Activated naive CD4-positive, alpha-beta T cell treated with anti-CD3 and anti-CD28 coated beads, Interleukin-2, amount 50 U/mL, for 16 hours (primary cell): ENCODE results near the gene HSPB2.
"Not testable (repeated sequence)": the region's sequence is repeated elsewhere in the genome, so short reads cannot be mapped to it uniquely, and the experiment has no call there.

ENCODE experiments used
- DNase-seq: peaks from one replicate; pipeline ENCODE4 v3.0.0-alpha.2; 2020

HSPB2 gene, protein sequence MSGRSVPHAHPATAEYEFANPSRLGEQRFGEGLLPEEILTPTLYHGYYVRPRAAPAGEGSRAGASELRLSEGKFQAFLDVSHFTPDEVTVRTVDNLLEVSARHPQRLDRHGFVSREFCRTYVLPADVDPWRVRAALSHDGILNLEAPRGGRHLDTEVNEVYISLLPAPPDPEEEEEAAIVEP

GRCh38 chr11:111912535-111912934 is at the start of gene HSPB2:
Gene HSPB2, plus strand, starts transcription at chr11:111912734. Its CDS starts 96 bp downstream, at chr11:111912830.
- no peak for DNase-seq

- no peak for DNase-seq
Measured at GRCh38 chr11:111870113-111870512, 42.4 kb upstream of the HSPB2 start.

DNA sequence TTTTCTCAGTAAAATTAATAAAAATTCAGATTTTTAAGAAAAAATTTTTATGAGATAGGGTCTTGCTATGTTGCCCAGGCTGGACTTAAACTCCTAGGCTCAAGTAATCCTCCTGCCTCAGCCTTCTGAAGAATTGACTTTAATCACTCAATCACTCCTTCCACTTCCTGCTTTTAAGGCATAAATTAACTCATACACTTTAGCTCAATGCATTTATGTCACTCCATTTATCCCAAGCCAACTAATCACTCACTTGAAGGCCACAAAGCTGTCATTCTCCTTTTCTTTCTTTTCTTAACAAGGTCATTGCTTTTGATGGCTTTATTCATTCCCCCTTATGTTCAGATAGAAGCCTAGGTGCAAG is 42.0 kb upstream of the HSPB2 start:
- no peak for DNase-seq

DNA sequence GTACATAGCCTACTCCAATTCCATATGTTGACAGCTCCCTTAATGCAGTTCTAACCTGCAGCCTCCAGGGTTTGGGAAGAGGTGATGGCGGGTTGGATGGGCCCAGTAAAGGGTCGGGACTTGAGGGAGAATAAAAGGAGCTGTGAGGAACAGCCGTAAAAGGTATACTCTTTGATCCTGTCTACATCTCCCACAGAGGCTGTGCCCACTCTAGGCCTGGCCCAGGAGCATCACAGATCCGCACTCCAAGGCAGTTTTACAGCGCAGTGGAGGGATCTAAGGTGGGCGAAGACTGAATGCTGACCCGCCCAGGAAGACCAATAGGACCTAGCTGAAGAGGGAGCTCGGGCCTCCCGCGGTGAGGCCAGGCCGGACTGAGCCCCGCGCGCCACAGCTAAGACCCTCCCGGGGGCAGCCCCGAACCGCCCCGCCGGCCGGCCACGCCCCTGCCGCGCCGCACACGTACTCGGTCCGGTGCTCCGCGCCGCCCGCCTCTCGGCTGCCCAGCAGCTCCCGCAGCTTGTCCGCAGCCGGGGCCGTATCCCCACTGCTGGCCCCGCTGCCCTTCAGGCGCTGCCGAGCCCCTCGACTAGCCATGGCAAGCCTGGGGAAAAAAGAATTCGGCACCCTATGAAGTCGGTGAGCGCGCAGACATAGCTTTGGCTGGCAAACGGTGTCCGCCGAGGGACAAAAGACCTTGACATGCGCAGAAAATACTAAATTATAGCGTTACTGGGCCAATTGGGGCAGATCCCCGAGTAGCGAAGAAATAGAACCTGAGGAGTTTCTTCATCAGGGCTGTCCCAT is 41.4 kb upstream of the HSPB2 start, which contains the start of gene ALG9:
Gene ALG9, minus strand, starts transcription at position 696 of the 807 bp plus-strand sequence. Its CDS starts 99 bp downstream, at position 597.
- DNase-seq: peak; percentile 93

- DNase-seq: no peak
Measured at GRCh38 chr11:111871693-111872161, 40.8 kb upstream of the HSPB2 start.

GRCh38 chr11:111878385-111878848 is 34.1 kb upstream of the HSPB2 start:
- no peak for DNase-seq

GRCh38 chr11:111878849-111879636 is 33.5 kb upstream of the HSPB2 start, which contains the start of the genes CFAP68 and FDXACB1:
Gene CFAP68, plus strand, starts transcription at chr11:111879541. Its CDS starts 20 bp downstream, at chr11:111879561.
Gene FDXACB1, minus strand, starts transcription at chr11:111879165. Its CDS starts 33 bp downstream, at chr11:111879132.
- peak; percentile 94 for DNase-seq

- DNase-seq: no peak
Measured at GRCh38 chr11:111879637-111879960, 32.9 kb upstream of the HSPB2 start.

DNA sequence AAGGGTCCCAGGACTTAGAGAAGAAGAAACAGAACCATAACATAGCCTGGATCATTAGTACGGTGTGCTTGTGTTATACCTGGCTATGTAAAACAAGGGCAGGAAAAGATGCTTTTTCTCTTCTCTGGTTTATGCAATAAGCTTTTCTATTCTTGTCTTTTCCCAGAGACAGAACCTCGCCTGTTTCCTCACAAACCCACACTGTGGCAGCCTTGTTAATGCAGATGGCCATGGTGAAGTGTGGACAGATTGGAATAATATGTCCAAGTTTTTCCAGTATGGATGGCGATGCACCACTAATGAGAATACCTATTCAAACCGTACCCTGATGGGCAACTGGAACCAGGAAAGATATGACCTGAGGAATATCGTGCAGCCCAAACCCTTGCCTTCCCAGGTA is 30.3 kb upstream of the HSPB2 start:
- DNase-seq: no peak

GRCh38 chr11:111885053-111885452 is 27.5 kb upstream of the HSPB2 start:
- DNase-seq: not testable (repeated sequence)

DNA sequence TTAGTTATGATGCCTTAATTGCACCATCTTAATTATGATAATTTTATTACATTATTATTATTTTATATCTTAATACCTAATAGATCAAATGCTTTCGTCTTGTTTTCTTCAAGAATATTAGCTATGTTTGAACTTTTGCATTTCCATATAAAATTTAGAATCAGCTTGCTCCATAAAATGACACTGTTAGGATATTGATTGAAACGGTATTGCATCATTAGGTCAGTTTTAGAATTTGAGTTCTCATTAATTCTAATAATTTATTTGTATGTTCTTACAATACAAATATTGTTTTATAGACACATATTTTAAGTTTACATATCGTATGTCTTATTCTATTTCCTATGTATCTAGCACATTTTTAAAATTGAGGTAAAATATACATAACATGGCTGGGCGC is 26.5 kb upstream of the HSPB2 start:
- DNase-seq: no peak

GRCh38 chr11:111886844-111887243 is 25.7 kb upstream of the HSPB2 start:
- DNase-seq: no peak

- DNase-seq: no peak
Measured at GRCh38 chr11:111905411-111905810, 7.1 kb upstream of the HSPB2 start.

GRCh38 chr11:111906680-111907079 is 5.9 kb upstream of the HSPB2 start:
- DNase-seq: no peak

GRCh38 chr11:111908639-111909305 is 3.8 kb upstream of the HSPB2 start:
- DNase-seq: no peak

GRCh38 chr11:111909378-111909777 is 3.2 kb upstream of the HSPB2 start:
- no peak for DNase-seq

- no peak for DNase-seq
Measured at GRCh38 chr11:111910676-111911562, 1.6 kb upstream of the HSPB2 start.

DNA sequence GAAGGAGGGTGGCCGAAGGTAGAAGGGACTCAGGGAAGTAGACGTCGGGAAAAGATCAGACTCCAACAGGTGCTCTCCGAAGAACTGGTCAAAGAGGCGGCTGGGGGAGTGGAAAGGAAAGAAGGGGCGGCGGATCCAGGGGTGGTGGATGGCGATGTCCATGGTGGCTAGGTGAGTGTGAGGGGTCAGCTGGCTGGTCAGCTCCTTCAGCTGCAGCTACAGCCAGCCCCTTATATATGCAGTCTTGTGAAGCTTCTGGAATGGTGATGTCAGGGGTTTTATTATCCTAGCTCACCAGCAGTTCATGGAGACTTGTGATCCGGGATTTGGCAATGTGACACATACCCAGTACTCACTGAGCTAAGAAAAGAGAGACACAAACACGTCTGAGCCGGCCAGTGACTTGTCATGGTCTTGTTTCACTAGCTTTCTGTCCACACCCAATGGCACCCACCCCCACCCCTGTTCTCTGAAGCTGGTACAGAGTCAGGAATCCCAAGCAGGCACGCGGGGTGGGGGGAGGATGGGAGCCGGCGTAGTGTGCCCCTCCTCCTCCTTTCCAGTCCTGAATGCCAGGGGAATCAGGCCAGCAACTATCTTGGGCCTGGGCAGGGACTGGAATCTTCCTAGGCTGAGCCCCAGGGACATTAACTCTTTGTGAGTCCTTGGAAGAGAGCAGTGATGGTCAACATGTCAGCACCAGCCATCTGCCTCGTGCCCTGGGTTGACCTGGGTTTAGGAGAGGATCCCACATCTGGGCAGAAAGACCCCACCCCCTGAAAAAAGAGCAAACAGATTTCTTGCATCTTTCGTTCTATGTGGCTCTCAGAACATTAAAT is 752 bp upstream of the HSPB2 start, which contains the start of gene CRYAB:
Gene CRYAB, minus strand, starts transcription at position 208 of the 839 bp plus-strand sequence. Its CDS starts 46 bp downstream, at position 162.
- DNase-seq: no peak

- DNase-seq: no peak
Measured at GRCh38 chr11:111913031-111913861, 712 bp downstream of the HSPB2 start.

DNA sequence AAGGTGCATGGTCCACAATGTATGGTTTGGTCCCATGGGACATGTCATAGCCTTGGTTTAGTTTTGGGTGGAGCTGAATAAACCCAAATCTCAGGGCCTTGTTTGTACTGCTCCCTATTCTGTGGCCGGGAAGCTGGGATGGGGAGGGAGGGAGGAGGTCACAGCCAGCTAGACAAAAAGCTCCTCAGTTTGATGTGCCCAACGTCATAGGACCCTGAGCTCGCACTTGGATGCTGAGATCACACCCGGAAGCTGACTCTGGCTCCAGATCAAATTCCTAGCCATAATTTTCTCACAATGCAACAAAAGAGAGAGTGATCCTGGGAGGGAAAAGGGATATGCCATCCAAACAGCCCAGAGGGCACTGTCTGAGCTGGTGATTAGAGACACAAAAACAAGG is 1.5 kb downstream of the HSPB2 start:
- no peak for DNase-seq
